Motor neuron (in vitro differentiated cells): ENCODE data around the gene BCL10. TPM values are rescaled to one million over a fixed set of nuclear protein-coding genes. Genes with fewer than 3 reads are reported as not detected.

Experiments used
- ATAC-seq, 8 experiments: fragments of 200-7000 bp; cut with Tn5 transposase; replicated peaks in 6 of 8; 2 replicates each; pipeline ENCODE4 v1.8.0; 2021; ENCODE audit warnings: mild to moderate bottlenecking in 8 of 8, moderate library complexity in 8 of 8
- H3K27ac ChIP-seq, 2 donors: fragments of 250-450 bp; sonication (Bioruptor Pico); 2 replicates each; pipeline ENCODE4 v1.9.0; 2021; ENCODE audit warnings: antibody characterized with exemption in 2 of 2, mild to moderate bottlenecking in 2 of 2, moderate library complexity in 1 of 2
- H3K4me1 ChIP-seq, 2 donors: fragments of 250-450 bp; sonication (Bioruptor Pico); replicated peaks in 1 of 2; 2 replicates each; pipeline ENCODE4 v1.6.1; 2021; ENCODE audit warnings: antibody characterized with exemption in 2 of 2, mild to moderate bottlenecking in 2 of 2, moderate library complexity in 1 of 2
- H3K4me3 ChIP-seq, 5 donors: fragments of 250-450 bp; sonication (Bioruptor Pico); 2 replicates each; pipeline ENCODE4 v1.9.0; 2021; ENCODE audit warnings: antibody characterized with exemption in 5 of 5, mild to moderate bottlenecking in 5 of 5, moderate library complexity in 4 of 5
- WGBS, 10 experiments: fragments of 450-650 bp; shearing (Covaris generic); methylation state at CpG; one replicate each; pipeline ENCODE4 v1.0.0; 2022; 5-methylcytosine and 5-hydroxymethylcytosine counted together
- in situ Hi-C, 9 experiments: fragments of 400-800 bp; cut with MboI; loops; one replicate each; pipeline ENCODE4 v1.15.0; 2021; ENCODE audit warnings: low sequenced_read_pairs in 9 of 9, low pct_unique_long_range_greater_than_20kb in 2 of 9; ENCODE audit not compliant: unreplicated experiment in 9 of 9
- total RNA-seq, 8 experiments: library from RNA; unstranded; fragments of 300-600 nt; gene quantifications; 2 replicates each; pipeline versions ENCODE4 v1.2.3 to v1.2.4, GENCODE V29; 2022

The BCL10 gene
- total RNA-seq, 8 experiments from 2014 or later = 22.5 to 30.7 (median 27.1) TPM

GRCh38 chr1:85296980-85297379, 20.5 kb upstream of the BCL10 start:
- in situ Hi-C loops = no loop called here
- Histone ChIP-seq H3K4me1 (peaks cover 0 to 2% of the 10 kb centered on the region in 2 donors), H3K4me3 (no peak overlapping the region), H3K27ac (no peak overlapping the region)
- ATAC-seq = peak in 2 of 8 experiments; percentile 28 to 39
- WGBS, 10 experiments = 0 to 100% (median 45%) methylated on average over 1 of the region's 1 CpG; no CpG with 5 or more reads in 2 of the 10 experiments

GRCh38 chr1:85295654-85296053, 19.2 kb upstream of the BCL10 start:
- ATAC-seq = no peak
- Histone ChIP-seq H3K27ac (no peak overlapping the region), H3K4me1 (peaks cover 0 to 2% of the 10 kb centered on the region in 2 donors), H3K4me3 (no peak overlapping the region)
- WGBS, 10 experiments = 20 to 100% (median 72%) methylated on average over 1 to 2 of the region's 4 CpGs; no CpG with 5 or more reads in 5 of the 10 experiments
- in situ Hi-C loops = no loop called here

- H3K4me1 ChIP-seq = peaks cover 0 to 2% of the 10 kb centered on the region in 2 donors
- ATAC-seq = no peak
Measured at GRCh38 chr1:85295006-85295431, 18.6 kb upstream of the BCL10 start.

GRCh38 chr1:85290826-85291225, 14.4 kb upstream of the BCL10 start:
- ATAC-seq = no peak
- 85 to 100% (median 95%) methylated on average over 2 of the region's 2 CpGs; no CpG with 5 or more reads in 5 of the 10 experiments for WGBS, 10 experiments
- no peak overlapping the region for H3K27ac ChIP-seq
- peaks cover 0 to 2% of the 10 kb centered on the region in 2 donors for H3K4me1 ChIP-seq
- in situ Hi-C loops = no loop called here
- H3K4me3 ChIP-seq = no peak overlapping the region

More at GRCh38 chr1:85295006-85295431, 18.6 kb upstream of the BCL10 start:
- in situ Hi-C loops = no loop called here
- H3K4me3 ChIP-seq = no peak overlapping the region
- 0 to 76% (median 60%) methylated on average over 1 to 3 of the region's 3 CpGs; no CpG with 5 or more reads in 1 of the 10 experiments for WGBS, 10 experiments
- no peak overlapping the region for H3K27ac ChIP-seq

GRCh38 chr1:85289848-85290335, 13.5 kb upstream of the BCL10 start:
- 84 to 100% (median 94%) methylated on average over 1 to 4 of the region's 4 CpGs; no CpG with 5 or more reads in 2 of the 10 experiments for WGBS, 10 experiments
- peak in 2 of 8 experiments; percentile 24 to 51 for ATAC-seq
- Histone ChIP-seq H3K4me3 (no peak overlapping the region), H3K27ac (no peak overlapping the region), H3K4me1 (peaks cover 0 to 2% of the 10 kb centered on the region in 2 donors)
- in situ Hi-C loops = no loop called here

DNA sequence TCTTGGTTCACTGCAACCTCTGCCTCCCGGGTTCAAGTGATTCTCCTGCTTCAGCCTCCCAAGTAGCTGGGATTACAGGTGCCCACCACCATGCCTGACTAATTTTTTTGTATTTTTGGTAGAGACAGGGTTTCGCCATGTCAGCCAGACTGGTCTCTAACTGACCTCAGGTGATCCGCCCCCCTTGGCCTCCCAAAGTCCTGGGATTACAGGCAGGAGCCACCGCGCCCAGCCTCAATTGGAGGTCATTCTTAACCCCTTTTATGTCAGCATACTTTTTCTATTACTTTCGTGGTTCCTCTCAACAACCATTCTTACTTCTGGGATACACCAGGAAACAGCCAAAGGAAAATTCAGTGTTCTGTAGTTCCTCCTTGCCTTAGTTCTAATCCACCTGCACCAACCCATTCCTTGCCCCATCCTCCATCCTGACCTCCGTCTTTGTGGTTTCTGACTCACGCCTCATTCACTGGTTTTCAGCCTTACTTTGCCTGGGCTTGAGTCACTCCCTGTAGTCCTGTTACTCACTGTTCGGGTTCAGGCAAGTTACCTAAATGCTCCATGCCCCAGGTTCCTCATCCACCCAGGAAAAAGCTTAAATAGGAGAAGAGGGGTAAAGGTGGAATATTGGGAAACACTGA, 12.9 kb upstream of the BCL10 start:
- peak in 2 of 8 experiments; percentile 98 to 99 for ATAC-seq
- no peaks in the 10 kb centered on the region for H3K4me1 ChIP-seq
- H3K4me3 ChIP-seq = no peak overlapping the region
- in situ Hi-C loops = no loop called here
- WGBS, 10 experiments = 0 to 96% (median 79%) methylated on average over 2 to 9 of the region's 9 CpGs; no CpG with 5 or more reads in 1 of the 10 experiments
- no peak overlapping the region for H3K27ac ChIP-seq

DNA sequence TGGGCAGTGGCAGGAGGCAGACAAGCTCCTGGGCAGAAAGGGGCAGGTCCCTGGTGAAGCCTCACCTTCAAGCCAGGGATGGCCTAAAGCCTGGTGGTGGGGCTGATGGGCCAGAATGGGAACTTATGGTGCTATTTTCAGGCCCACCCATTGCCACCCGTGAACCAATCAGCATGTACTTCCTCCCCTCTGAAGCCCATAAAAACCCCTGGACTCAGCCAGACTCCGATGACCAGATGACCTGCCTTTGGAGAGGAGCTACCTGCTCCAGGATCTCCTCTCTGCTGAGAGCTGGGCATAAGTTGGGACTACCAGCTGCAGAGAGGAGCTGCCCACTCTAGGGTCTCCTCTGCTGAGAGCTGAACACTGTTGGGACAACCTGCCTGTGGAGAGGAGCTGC, 7.8 kb upstream of the BCL10 start:
- WGBS, 10 experiments = 66 to 100% (median 75%) methylated on average over 1 to 2 of the region's 2 CpGs; no CpG with 5 or more reads in 7 of the 10 experiments
- no peak overlapping the region for H3K4me3 ChIP-seq
- H3K4me1 ChIP-seq = no peaks in the 10 kb centered on the region
- no peak for ATAC-seq
- H3K27ac ChIP-seq = no peak overlapping the region
- in situ Hi-C loops = no loop called here

DNA sequence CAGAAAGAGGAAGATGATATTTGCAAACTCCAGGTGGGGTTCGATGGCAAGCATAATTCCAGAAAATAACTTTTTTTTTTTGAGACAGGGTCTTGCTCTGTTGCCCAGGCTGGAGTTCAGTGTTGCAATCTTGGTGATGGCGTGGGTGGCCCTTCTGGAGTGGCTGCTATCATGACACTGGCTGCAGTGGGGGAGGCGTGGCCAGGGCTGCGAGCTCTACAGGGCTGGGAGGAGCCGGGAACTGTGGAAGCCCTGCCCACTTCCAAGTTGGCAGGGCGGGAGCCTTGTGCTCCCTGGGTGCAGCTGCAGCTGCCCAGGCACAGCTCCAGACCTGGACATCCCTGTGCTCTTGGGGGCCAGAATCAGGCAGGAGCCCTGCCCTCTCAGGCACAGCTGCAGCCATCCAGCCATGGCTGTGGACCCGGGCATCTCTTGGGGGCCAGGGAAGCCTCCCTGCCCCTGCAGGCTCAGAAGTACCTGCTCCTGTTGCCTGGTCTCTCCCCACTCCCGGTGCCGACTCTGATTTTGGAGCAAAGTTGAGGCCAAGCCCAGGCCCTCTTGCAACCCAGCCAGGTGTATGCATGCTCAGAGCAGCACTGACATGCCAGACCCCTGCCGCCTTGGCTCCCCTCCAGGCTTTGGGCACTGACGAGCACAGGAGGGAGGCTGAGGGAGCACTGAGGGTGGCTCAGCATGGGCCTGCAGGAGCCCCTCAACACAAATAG, 7.2 kb upstream of the BCL10 start:
- H3K4me3 ChIP-seq = no peak overlapping the region
- no peak overlapping the region for H3K27ac ChIP-seq
- in situ Hi-C loops = no loop called here
- no peaks in the 10 kb centered on the region for H3K4me1 ChIP-seq
- peak; percentile 3 to 78 (median 41) for ATAC-seq
- 59 to 100% (median 80%) methylated on average over 1 to 8 of the region's 11 CpGs; no CpG with 5 or more reads in 3 of the 10 experiments for WGBS, 10 experiments

DNA sequence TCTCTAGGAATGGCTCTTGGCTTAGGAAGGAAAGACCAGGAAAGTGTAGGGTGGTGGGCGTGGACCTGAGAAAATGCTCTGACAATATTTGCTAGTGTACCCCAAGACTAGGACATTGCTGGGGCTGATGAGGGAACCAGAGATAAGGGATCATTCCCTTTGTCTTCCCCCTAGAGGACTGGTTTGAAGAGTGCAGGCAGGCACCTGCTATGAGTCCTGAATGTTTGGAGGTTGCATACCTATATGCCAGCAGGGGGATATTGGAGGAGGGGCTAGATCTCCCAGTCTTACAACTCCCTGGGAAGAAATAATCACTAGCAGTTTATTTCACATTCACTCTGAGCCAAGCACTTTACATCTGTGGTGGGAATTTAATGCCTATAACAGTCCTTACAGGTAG, 6.0 kb upstream of the BCL10 start:
- Histone ChIP-seq H3K4me3 (no peak overlapping the region), H3K4me1 (no peaks in the 10 kb centered on the region), H3K27ac (no peak overlapping the region)
- in situ Hi-C loops = no loop called here
- no peak for ATAC-seq
- WGBS, 10 experiments = 50 to 83% (median 63%) methylated on average over 1 of the region's 1 CpG; no CpG with 5 or more reads in 4 of the 10 experiments

DNA sequence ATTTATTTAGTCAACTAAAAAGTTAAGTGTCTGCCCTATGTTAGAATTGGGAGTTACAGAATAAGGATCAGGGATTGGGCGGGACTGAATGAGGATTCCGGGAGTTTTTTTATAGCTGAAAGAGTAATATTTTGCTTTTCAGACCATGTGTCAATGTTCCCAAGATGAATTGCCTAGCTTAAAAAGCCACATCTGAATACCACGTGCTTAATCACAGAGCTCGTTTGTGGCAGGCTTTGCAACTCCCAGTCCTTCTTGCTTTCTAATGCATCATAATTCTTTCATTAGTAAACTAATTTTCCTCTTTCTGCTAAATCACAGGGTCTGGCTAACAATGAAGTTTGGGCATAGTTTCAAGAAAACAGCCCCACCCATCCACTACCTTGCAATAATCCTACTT, 4.2 kb upstream of the BCL10 start:
- peaks cover 3 to 5% of the 10 kb centered on the region in 2 donors for H3K4me1 ChIP-seq
- 10 to 100% (median 79%) methylated on average over 1 to 4 of the region's 4 CpGs; no CpG with 5 or more reads in 1 of the 10 experiments for WGBS, 10 experiments
- no peak overlapping the region for H3K4me3 ChIP-seq
- ATAC-seq = peak in 1 of 8 experiments; percentile 1
- no peak overlapping the region for H3K27ac ChIP-seq
- in situ Hi-C loops = no loop called here

DNA sequence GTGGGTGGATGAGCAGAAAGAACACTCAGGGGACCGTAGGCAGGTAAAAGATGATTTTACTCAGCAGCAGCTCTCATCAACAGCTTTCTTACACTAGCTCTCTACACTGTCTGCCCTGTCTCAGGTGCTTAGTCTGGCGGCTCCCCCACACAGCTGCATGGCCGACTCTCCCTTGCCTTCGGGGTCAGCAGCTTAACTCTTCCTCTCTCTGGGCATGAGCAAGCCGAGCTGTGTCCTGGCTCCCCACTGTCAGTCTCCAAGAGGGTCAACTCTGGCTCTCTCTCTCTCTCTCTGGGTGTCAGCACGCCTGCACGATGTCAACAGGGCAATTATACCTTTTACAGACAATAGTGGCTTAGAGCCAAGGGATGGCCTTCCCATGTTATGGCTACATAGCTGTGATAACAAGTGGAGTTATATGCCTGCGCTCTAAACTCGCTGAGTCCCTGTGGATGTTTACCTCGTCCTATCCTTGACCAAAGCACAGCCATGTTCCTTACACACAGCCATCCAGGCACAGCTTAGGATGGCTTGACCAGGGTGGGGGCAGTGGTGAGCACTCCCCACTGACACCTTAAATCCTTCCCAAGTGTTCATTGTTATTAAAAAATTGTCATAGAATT, 3.1 kb upstream of the BCL10 start:
- Histone ChIP-seq H3K27ac (peak overlapping the region in 1 of 2 donors; percentile 78), H3K4me1 (peaks cover 12 to 14% of the 10 kb centered on the region in 2 donors), H3K4me3 (no peak overlapping the region)
- in situ Hi-C loops = no loop called here
- WGBS, 10 experiments = 72 to 100% (median 89%) methylated on average over 1 to 5 of the region's 10 CpGs; no CpG with 5 or more reads in 2 of the 10 experiments
- ATAC-seq = no peak

DNA sequence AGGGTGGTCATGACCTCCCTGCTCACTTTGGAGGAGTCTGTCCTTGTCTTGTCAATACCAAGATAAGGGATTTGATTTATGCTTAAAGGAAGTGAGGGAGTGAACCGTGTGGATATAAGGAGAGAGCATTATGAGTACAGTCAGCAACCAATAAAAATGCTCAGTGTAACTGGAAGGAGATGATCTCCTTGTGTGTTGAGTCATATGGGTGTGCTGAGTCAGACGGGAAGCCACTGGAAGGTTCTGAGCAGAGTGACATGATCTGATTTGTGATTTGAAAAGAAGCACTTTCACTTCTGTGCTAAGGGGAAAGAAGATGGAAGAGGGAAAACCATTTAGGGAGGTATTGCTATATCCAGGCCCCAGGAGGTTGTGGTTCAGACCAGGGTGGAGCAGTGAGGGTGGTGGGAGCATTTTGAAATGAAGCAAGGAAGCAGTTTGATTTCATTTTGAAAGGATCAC, 2.5 kb upstream of the BCL10 start:
- peak in 7 of 8 experiments; percentile 16 to 48 (median 26) for ATAC-seq
- 0 to 76% (median 46%) methylated on average over 1 to 2 of the region's 2 CpGs; no CpG with 5 or more reads in 2 of the 10 experiments for WGBS, 10 experiments

More for the DNA sequence above, 2.5 kb upstream of the BCL10 start:
- peak overlapping the region in 1 of 2 donors; percentile 78 for H3K27ac ChIP-seq
- in situ Hi-C loops = no loop called here
- H3K4me1 ChIP-seq = peaks cover 14 to 18% of the 10 kb centered on the region in 2 donors
- peak overlapping the region in 1 of 5 donors; percentile 5 for H3K4me3 ChIP-seq
